K562 (cell line): ENCODE measurements around the gene PATE4. TPM values are rescaled to one million over a fixed set of nuclear protein-coding genes. Genes with fewer than 3 reads are reported as not detected.

Experiments used
- CCNT2 ChIP-seq: IDR thresholded peaks from 2 replicates; pipeline ENCODE4 v1.6.1; 2011; ENCODE audit warnings: borderline replicate concordance, low read depth, mild to moderate bottlenecking, moderate library complexity, mixed read lengths, low read length; ENCODE audit not compliant: insufficient read length; ENCODE audit errors: extremely low read depth
- CHCHD3 ChIP-seq: fragments of 250-450 bp; sonication (Bioruptor Pico); IDR thresholded peaks from 2 replicates; pipeline ENCODE4 v2.1.2; 2022; ENCODE audit warnings: mild to moderate bottlenecking
- CUX1 ChIP-seq: fragments of 200-800 bp; sonication (Bioruptor generic); IDR thresholded peaks from 2 replicates; pipeline ENCODE4 v1.6.1; 2016; ENCODE audit warnings: missing genetic modification characterization, missing compliant biosample characterization
- ELF4 ChIP-seq: fragments of 450-650 bp; formaldehyde crosslinking; IDR thresholded peaks from 2 replicates; pipeline ENCODE4 v1.4.0; 2022; ENCODE audit warnings: missing genetic modification characterization
- ESRRB ChIP-seq: fragments of 250-450 bp; sonication (Bioruptor Pico); IDR thresholded peaks from 2 replicates; pipeline ENCODE4 v1.5.0; 2020; ENCODE audit warnings: mild to moderate bottlenecking, moderate library complexity, borderline replicate concordance
- GATA2 ChIP-seq: sonication (generic); formaldehyde crosslinking; IDR thresholded peaks from 2 replicates; pipeline ENCODE4 v1.4.0; 2020; ENCODE audit warnings: mild to moderate bottlenecking, missing genetic modification reagents
- MCM3 ChIP-seq: fragments of 450-650 bp; IDR thresholded peaks from 2 replicates; pipeline ENCODE4 v1.6.1; 2016
- MECOM ChIP-seq: fragments of 250-450 bp; sonication (Bioruptor Pico); IDR thresholded peaks from 2 replicates; pipeline ENCODE4 v1.8.0; 2022; ENCODE audit warnings: inconsistent platforms
- NR3C1 ChIP-seq: sonication (generic); formaldehyde crosslinking; IDR thresholded peaks from 2 replicates; pipeline ENCODE4 v1.8.1; 2022; ENCODE audit warnings: missing genetic modification reagents
- PHB ChIP-seq: fragments of 250-450 bp; sonication (Bioruptor Pico); IDR thresholded peaks from 2 replicates; pipeline ENCODE4 v1.5.0; 2021
- PURB ChIP-seq: sonication (generic); formaldehyde crosslinking; IDR thresholded peaks from 2 replicates; pipeline ENCODE4 v1.9.0; 2021; ENCODE audit warnings: low read depth, mild to moderate bottlenecking, missing genetic modification reagents
- SFPQ ChIP-seq: fragments of 200-400 bp; formaldehyde crosslinking; IDR thresholded peaks from 2 replicates; pipeline ENCODE4 v1.6.1; 2017; ENCODE audit warnings: mild to moderate bottlenecking, low read depth, low read length, moderate library complexity
- THRB ChIP-seq: fragments of 450-650 bp; formaldehyde crosslinking; conservative IDR thresholded peaks from 2 replicates; pipeline ENCODE4 v1.4.0; 2022; ENCODE audit warnings: mild to moderate bottlenecking, missing genetic modification characterization
- U2AF1 ChIP-seq: fragments of 200-400 bp; formaldehyde crosslinking; optimal IDR thresholded peaks from 2 replicates; pipeline ENCODE3; 2017; ENCODE audit warnings: mild to moderate bottlenecking, low read depth, low read length, moderate library complexity
- ZBED1 ChIP-seq: IDR thresholded peaks from 2 replicates; pipeline ENCODE4 v1.6.1; 2014
- ZNF263 ChIP-seq: sonication (generic); formaldehyde crosslinking; IDR thresholded peaks from 2 replicates; pipeline ENCODE4 v1.8.0; 2022; ENCODE audit warnings: mild to moderate bottlenecking, missing genetic modification reagents, borderline replicate concordance
- ZNF280B ChIP-seq: fragments of 250-450 bp; sonication (Bioruptor Pico); IDR thresholded peaks from 2 replicates; pipeline ENCODE4 v1.5.1; 2021; ENCODE audit warnings: mild to moderate bottlenecking
- polyA plus RNA-seq, 8 experiments: library from polyadenylated mRNA; depleted of rRNA in 4 of 8; stranded (reverse) in 5 of 8; unstranded in 3 of 8; fragments of >200 nt; fragmentation: Nextera tagmentation in 2 of 8; fragmentation: Illumina TruSeq in 1 of 8; extraction: Ambion mirVana in 2 of 8; extraction: Trizol in 1 of 8; gene quantifications; 2 replicates each; pipeline versions ENCODE4 v1.2.1 to v1.2.3, GENCODE V29; 2011 to 2014; ENCODE audit warnings: inconsistent platforms in 1 of 8, missing spikeins in 1 of 8
- total RNA-seq, 7 experiments: library from RNA; depleted of rRNA in 6 of 7; stranded (reverse); fragments of >200 nt in 6 of 7; fragmentation: Illumina TruSeq in 2 of 7; extraction: Trizol in 2 of 7; gene quantifications; 2 replicates each; pipeline versions ENCODE4 v1.2.1 to v1.2.3, GENCODE V29; 2011 to 2021; ENCODE audit warnings: low replicate concordance in 1 of 7

The PATE4 gene
- total and polyA plus RNA-seq, 9 of the 15 experiments (the other 6 are each of a cell fraction or from before 2014, with no cell fraction given), result not detected

- TF ChIP-seq CHCHD3 (CRISPR knock-in tag) (no peak), GATA2 (CRISPR knock-in tag) (no peak), SFPQ (no peak), ZNF263 (CRISPR knock-in tag) (no peak), CCNT2 (peak; percentile 50), PHB (CRISPR knock-in tag) (no peak), PURB (CRISPR knock-in tag) (no peak), CUX1 (CRISPR knock-in tag) (no peak), NR3C1 (CRISPR knock-in tag) (no peak), ZBED1 (no peak), ZNF280B (CRISPR knock-in tag) (no peak), U2AF1 (peak; percentile 69), MCM3 (no peak), ELF4 (CRISPR knock-in tag) (peak; percentile 10; the same call in 1 of the 2 replicates), MECOM (CRISPR knock-in tag) (no peak), ESRRB (CRISPR knock-in tag) (no peak), THRB (CRISPR knock-in tag) (no peak)
Observed at GRCh38 chr11:125887373-125888324, 54.5 kb downstream of the PATE4 start, which contains the start of gene HYLS1 (continued).
